Activated CD4-positive, alpha-beta T cell treated with anti-CD3 and anti-CD28 coated beads for 48 hours (primary cell): ENCODE data around the gene MAGEC3.
"Not testable (repeated sequence)": the region's sequence is repeated elsewhere in the genome, so short reads cannot be mapped to it uniquely, and the experiment has no call there.

Experiments used
- DNase-seq: peaks from one replicate; pipeline ENCODE4 v3.0.0-alpha.2; 2020

Gene MAGEC3, protein sequence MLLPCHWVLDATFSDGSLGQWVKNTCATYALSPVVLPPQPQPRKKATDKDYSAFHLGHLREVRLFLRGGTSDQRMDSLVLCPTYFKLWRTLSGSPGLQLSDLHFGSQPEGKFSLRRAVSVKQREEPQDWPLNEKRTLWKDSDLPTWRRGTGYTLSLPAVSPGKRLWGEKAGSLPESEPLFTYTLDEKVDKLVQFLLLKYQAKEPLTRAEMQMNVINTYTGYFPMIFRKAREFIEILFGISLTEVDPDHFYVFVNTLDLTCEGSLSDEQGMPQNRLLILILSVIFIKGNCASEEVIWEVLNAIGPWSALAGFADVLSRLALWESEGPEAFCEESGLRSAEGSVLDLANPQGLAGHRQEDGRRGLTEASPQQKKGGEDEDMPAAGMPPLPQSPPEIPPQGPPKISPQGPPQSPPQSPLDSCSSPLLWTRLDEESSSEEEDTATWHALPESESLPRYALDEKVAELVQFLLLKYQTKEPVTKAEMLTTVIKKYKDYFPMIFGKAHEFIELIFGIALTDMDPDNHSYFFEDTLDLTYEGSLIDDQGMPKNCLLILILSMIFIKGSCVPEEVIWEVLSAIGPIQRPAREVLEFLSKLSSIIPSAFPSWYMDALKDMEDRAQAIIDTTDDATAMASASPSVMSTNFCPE

GRCh38 chrX:141838016-141838415 lies at the start of gene MAGEC3:
Gene MAGEC3 (plus strand): TSS chrX:141838316. CDS start chrX:141838316, 0 bp downstream.
- DNase-seq = no peak

GRCh38 chrX:141791856-141792255 lies 46.3 kb upstream of the MAGEC3 start:
- no peak for DNase-seq

DNA sequence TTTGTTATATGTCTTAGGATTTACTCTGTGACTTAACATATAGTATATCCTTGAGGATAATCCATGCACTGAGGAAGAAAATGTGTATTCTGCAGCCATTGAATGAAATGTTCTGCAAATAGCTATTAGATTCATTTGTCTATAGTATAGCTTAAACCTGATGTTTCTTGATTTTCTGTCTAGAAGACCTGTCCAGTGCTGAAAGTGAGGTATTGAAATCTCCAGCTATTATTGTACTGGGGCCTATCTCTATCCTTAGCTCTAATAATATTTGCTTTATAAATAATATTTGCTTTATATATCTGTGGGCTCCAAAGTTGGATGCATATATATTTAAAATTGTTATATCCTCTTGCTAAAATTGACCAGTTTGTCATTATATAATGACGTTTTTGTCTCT lies 26.7 kb upstream of the MAGEC3 start:
- no peak for DNase-seq

DNA sequence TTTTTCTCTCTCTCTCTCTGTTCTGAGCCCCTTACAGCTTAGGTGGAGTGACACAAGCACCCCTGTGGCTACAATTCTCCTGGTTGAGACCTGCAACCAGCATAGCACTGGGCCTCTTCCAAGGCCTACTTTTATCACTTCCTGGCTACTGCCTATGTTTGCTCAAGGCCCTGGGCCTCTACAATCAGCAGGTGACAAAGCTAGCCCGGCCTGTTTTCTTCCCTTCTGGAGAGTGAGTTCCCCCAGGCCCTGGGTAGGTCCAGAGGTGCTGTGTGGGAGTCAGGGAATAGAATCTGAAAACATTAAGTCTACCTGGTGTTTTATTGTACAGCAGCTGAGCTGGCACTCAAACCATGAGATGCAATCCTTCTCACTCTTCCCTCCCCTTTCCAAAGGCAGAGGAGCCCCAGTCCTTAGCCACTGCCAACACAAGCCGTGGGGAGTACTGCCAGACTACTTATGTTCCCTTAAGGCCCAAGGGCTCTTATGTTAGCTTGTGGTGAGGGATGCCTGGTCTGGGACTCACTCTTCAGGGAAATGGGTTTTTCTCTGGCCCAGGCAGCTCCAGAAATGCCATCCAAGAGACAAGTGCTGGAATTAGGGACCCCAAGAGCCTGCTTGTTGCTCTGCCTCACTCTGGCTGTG lies 23.8 kb upstream of the MAGEC3 start:
- DNase-seq = no peak

GRCh38 chrX:141815904-141816303 lies 22.2 kb upstream of the MAGEC3 start:
- no peak for DNase-seq

DNA sequence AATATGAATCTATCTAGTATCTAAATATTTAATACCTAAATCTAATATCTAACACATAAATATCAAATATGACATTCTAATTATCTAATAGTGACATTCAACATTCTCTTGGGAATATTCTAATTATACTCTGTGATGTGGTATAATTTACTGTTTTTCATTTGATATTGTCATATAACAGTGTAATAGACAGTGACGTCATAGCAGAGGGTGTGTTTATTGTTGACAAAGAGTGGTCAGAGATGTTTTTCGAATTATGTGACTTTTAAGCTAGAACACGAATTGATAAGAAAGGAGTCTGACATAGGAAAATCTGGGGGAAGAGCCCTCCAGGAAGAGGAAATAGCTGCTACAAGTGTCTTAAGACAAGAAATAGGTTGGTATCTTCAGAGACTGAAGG lies 5.9 kb upstream of the MAGEC3 start:
- DNase-seq = no peak

- DNase-seq = no peak
These were observed 1.7 kb downstream of the MAGEC3 start for GRCh38 chrX:141839856-141840255.

- no peak for DNase-seq
These were observed 19.4 kb downstream of the MAGEC3 start for GRCh38 chrX:141857479-141857878.

- no peak for DNase-seq
These were observed 41.5 kb downstream of the MAGEC3 start for GRCh38 chrX:141879616-141880015.

DNA sequence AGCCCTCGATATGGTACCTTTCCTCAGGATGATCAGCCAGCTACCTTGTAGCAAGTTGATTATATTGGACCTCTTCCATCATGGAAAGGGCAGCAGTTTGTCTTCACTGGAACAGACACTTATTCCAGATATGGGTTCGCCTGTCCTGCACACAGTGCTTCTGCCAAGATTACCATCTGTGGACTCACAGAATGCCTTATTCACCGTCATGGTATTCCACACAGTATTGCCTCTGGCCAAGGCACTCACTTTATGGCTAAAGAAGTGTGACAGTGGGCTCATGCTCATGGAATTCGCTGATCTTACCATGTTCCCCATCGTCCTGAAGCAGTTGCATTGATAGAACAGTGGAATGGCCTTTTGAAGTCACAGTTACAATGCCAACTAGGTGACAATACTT lies 50.7 kb downstream of the MAGEC3 start:
- not testable (repeated sequence) for DNase-seq

DNA sequence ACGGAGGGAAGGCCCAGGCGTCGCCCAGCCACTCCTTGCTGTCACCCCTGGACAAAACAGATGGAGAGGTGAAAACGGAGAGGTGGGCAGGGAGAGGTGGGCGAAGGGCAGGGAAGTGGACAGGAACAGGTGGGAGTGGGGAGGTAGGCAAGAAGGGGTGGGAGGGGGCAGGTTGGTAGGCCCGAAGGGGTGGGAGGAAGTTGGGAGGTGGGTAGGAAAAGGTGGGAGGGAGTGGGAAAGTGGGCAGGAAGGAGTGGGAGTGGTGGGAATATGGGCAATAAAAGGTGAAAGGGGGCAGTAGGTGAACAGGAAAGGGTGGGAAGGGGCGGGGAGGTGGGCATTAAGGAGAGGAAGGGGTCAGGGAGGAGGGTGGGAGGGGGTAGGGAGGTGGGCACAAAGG lies 56.6 kb downstream of the MAGEC3 start:
- no peak for DNase-seq

DNA sequence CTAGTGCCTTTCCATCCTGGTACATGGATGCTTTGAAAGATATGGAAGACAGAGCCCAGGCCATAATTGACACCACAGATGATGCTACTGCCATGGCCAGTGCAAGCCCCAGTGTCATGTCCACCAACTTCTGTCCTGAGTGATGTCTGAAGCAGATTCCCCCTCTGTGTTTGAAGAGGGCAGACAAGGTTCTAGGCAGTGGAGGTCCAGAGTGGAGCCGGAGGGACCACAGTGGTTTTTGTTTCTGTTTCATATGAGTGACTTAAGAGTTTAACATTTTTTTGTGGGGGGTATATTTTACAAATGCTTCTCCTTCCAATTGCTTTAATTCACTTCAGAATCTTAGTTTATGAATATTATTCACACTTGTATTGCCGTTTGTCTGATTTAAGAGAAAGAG lies 59.6 kb downstream of the MAGEC3 start:
- no peak for DNase-seq

- DNase-seq = no peak
These were observed 64.2 kb downstream of the MAGEC3 start for GRCh38 chrX:141902366-141902765.

- no peak for DNase-seq
These were observed 65.5 kb downstream of the MAGEC3 start, which contains the start of gene MAGEC1 for GRCh38 chrX:141903400-141904155. Gene MAGEC1 (plus strand): TSS chrX:141903894. CDS start chrX:141905073, 1,179 bp downstream.

DNA sequence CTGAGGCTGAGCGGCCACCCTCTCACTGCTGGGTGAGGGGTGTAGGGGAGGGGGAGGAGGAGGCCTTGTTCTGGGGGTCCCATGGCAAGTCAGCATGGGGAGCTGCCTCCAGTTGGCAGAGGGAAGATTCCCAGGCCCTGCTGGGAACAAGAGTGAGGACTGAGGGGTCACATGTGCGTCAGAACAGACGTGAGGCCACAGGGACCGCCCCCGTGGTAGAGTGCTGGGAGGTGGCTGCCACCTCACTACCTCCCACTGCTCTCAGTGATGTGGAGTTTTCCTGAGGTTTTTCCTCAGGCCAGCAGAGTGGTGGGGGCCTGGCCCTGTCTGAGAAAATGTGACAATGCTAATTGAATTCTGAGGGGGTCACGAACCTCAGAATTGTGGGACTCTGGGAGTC lies 66.1 kb downstream of the MAGEC3 start:
- no peak for DNase-seq

GRCh38 chrX:141917801-141918200 lies 79.7 kb downstream of the MAGEC3 start:
- no peak for DNase-seq

- no peak for DNase-seq
These were observed 86.2 kb downstream of the MAGEC3 start for GRCh38 chrX:141924293-141924692.

GRCh38 chrX:141928432-141928831 lies 90.3 kb downstream of the MAGEC3 start:
- DNase-seq = no peak

GRCh38 chrX:141934059-141934641 lies 96.0 kb downstream of the MAGEC3 start:
- DNase-seq = no peak

GRCh38 chrX:141935645-141936044 lies 97.5 kb downstream of the MAGEC3 start:
- DNase-seq = no peak

DNA sequence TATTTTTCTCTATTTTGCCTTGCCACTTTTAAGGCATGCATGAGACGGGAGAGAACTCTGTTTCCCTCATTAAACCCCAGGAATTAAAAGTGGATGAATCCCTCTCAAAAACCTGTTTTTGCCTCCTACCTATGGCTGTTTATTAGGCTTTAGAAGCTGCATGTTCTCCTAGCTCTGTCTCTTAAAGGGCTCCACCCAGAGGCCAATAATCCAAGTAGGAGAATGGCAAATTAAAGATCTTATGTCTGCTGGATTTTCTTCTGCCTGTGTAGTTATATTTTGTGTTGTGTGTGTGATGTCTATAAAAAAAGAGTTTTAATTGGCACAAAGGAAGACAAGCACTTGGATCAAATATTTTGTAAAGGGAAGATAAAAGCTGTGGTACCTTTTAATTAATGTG lies 98.0 kb downstream of the MAGEC3 start:
- no peak for DNase-seq

DNA sequence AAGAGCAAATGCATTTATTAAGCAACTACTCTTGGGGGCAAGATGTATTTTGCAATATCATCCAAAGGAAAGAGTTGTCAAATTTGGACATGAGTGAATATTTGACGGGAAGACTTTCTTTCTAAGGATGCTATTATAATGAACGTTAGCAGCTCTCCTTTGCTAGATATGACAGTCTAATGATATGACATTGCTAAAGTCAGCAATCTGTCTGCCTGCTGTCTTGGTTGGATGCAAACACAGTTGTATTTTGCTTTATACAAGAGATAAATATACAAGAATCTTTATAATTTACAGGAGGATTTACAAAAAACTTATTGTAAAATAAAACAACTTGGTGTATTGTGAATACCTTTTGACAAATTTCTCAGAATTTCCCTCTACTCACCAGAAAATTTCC lies 103.1 kb downstream of the MAGEC3 start:
- DNase-seq = no peak

DNA sequence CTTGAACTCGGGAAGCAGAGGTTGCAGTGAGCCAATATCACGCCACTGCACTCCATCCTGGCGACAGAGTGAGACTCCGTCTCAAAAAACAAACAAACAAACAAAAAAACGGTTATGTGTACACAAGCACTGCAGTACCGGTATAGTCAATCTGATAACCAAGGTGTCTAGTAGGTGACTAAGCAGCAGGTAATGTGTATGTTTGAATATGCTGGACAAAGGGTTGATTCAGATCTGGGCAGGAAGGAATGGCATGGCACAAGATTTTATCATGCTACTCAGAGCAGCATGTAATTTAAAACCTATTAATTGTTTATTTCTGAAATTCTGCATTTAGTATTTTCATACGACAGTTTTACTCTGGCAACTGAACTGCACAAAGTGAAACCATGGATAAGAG lies 107.3 kb downstream of the MAGEC3 start:
- DNase-seq = no peak
